GM12873 (cell line): ENCODE data around the gene CFAP100.

Experiments used
- CTCF ChIP-seq: IDR thresholded peaks from 2 replicates; pipeline ENCODE4 v1.5.1; 2012; ENCODE audit warnings: low read depth, mild to moderate bottlenecking, moderate library complexity, low read length, control low read depth; ENCODE audit not compliant: insufficient read depth; ENCODE audit errors: missing control alignments

CFAP100 gene

GRCh38 chr3:126373146-126373613, 21.5 kb upstream of the CFAP100 start:
- no peak for TF ChIP-seq CTCF

GRCh38 chr3:126373682-126374601, 20.8 kb upstream of the CFAP100 start:
- TF ChIP-seq CTCF: no peak

- TF ChIP-seq CTCF: no peak
Observed at GRCh38 chr3:126375835-126376331, 18.8 kb upstream of the CFAP100 start.

- no peak for TF ChIP-seq CTCF
Observed at GRCh38 chr3:126376444-126376843, 18.3 kb upstream of the CFAP100 start.

- no peak for TF ChIP-seq CTCF
Observed at GRCh38 chr3:126377211-126377610, 17.5 kb upstream of the CFAP100 start.

GRCh38 chr3:126378341-126378751, 16.4 kb upstream of the CFAP100 start:
- TF ChIP-seq CTCF: no peak

- TF ChIP-seq CTCF: no peak
Observed at GRCh38 chr3:126380011-126380768, 14.5 kb upstream of the CFAP100 start.
